Middle frontal gyrus (tissue), 1 donor: ENCODE measurements around the gene ESRRA.

Experiments
- DNase-seq: peaks from one replicate; pipeline ENCODE4 v3.0.0-alpha.2; 2015; ENCODE audit warnings: low spot score; ENCODE audit errors: extremely low spot score

ESRRA gene

GRCh38 chr11:64305075-64305690 lies at the start of gene ESRRA:
Gene ESRRA, plus strand, starts transcription at chr11:64305524. Its CDS starts 1,656 bp downstream, at chr11:64307180.
- peak; percentile 97 for DNase-seq

GRCh38 chr11:64256300-64256699 lies 49.0 kb upstream of the ESRRA start:
- no peak for DNase-seq

GRCh38 chr11:64258356-64258755 lies 47.0 kb upstream of the ESRRA start:
- no peak for DNase-seq

GRCh38 chr11:64258946-64259532 lies 46.3 kb upstream of the ESRRA start:
- DNase-seq, result no peak

GRCh38 chr11:64259533-64260067 lies 45.7 kb upstream of the ESRRA start:
- no peak for DNase-seq

- DNase-seq, result no peak
These were observed 45.1 kb upstream of the ESRRA start for GRCh38 chr11:64260147-64260708.

- DNase-seq, result no peak
These were observed 43.7 kb upstream of the ESRRA start for GRCh38 chr11:64261556-64262080.

- no peak for DNase-seq
These were observed 42.9 kb upstream of the ESRRA start for GRCh38 chr11:64262271-64263002.

GRCh38 chr11:64263021-64263946 lies 42.0 kb upstream of the ESRRA start:
- DNase-seq, result no peak

- DNase-seq, result no peak
These were observed 41.4 kb upstream of the ESRRA start for GRCh38 chr11:64263947-64264317.

- DNase-seq, result no peak
These were observed 40.9 kb upstream of the ESRRA start for GRCh38 chr11:64264371-64264852.

- DNase-seq, result no peak
These were observed 39.9 kb upstream of the ESRRA start for GRCh38 chr11:64265176-64266160.

- no peak for DNase-seq
These were observed 39.0 kb upstream of the ESRRA start for GRCh38 chr11:64266339-64266738.

- DNase-seq, result no peak
These were observed 37.9 kb upstream of the ESRRA start for GRCh38 chr11:64267207-64267945.

- DNase-seq, result no peak
These were observed 37.1 kb upstream of the ESRRA start for GRCh38 chr11:64268025-64268892.

- DNase-seq, result peak; percentile 33
These were observed 36.3 kb upstream of the ESRRA start for GRCh38 chr11:64268893-64269539.

GRCh38 chr11:64269540-64270220 lies 35.6 kb upstream of the ESRRA start:
- DNase-seq, result peak; percentile 98
